Thyroid gland (tissue), 4 donors: Measurements from ENCODE around the gene SPIB. TPM values are rescaled to one million over a fixed set of nuclear protein-coding genes. Genes with fewer than 3 reads are reported as not detected.

Experiments used
- DNase-seq, 2 donors: peaks; one replicate each; pipeline ENCODE4 v3.0.0-alpha.2; 2019
- H3K27ac ChIP-seq, 3 donors: fragments of 200-600 bp; sonication (generic); 1 replicate in 2 of 3; 2 replicates in 1 of 3; pipeline ENCODE4 v1.5.1; 2016 to 2019; ENCODE audit warnings: mild to moderate bottlenecking in 1 of 3, moderate library complexity in 1 of 3
- H3K27me3 ChIP-seq: fragments of 200-600 bp; sonication (generic); one replicate; pipeline ENCODE4 v1.5.1; 2019
- H3K36me3 ChIP-seq, 2 donors: fragments of 200-600 bp; sonication (generic); one replicate each; pipeline ENCODE4 v1.5.1; 2016 to 2019
- H3K4me1 ChIP-seq, 2 donors: fragments of 200-600 bp; sonication (generic); one replicate each; pipeline ENCODE4 v1.5.1; 2017 to 2019
- H3K4me3 ChIP-seq, 3 donors: fragments of 200-600 bp; sonication (generic); replicated peaks in 1 of 3; 1 replicate in 2 of 3; 2 replicates in 1 of 3; pipeline ENCODE4 v1.5.1; 2016; ENCODE audit warnings: mild to moderate bottlenecking in 1 of 3
- H3K9me3 ChIP-seq: fragments of 200-600 bp; sonication (generic); one replicate; pipeline ENCODE4 v1.5.1; 2017
- CTCF ChIP-seq, 6 experiments: fragments of 200-600 bp in 3 of 6; fragments of 450-650 bp in 3 of 6; sonication (generic) in 3 of 6; IDR thresholded peaks; one replicate each; pipeline ENCODE4 v1.5.1; 2016 to 2019; ENCODE audit warnings: antibody characterized with exemption in 6 of 6, mild to moderate bottlenecking in 2 of 6, inconsistent platforms in 1 of 6, moderate library complexity in 1 of 6
- POLR2A ChIP-seq, 2 donors: fragments of 450-650 bp; IDR thresholded peaks; one replicate each; pipeline ENCODE4 v1.6.1; 2017; ENCODE audit warnings: antibody characterized with exemption in 2 of 2, mild to moderate bottlenecking in 2 of 2, moderate library complexity in 1 of 2
- WGBS, 2 donors: methylation state at CpG; one replicate each; pipeline ENCODE4 v1.1.5; 2017; 5-methylcytosine and 5-hydroxymethylcytosine counted together
- intact Hi-C: fragments of 100-400 bp; cut with DNase I; formaldehyde crosslinking; loops from one replicate; pipeline ENCODE4 v1.15.1; 2023
- total RNA-seq, 4 donors: library from RNA; depleted of rRNA; stranded (reverse); fragments of >200 nt; gene quantifications; one replicate each; pipeline ENCODE4 v1.2.3, GENCODE V29; 2016

SPIB gene
- total RNA-seq, 4 donors from 2014 or later: not detected

GRCh38 chr19:50447750-50448149 lies 29.0 kb downstream of the SPIB start:
- Histone ChIP-seq H3K27ac (no peak overlapping the region), H3K27me3 (no peaks in the 10 kb centered on the region), H3K36me3 (no peaks in the 10 kb centered on the region), H3K9me3 (no peaks in the 10 kb centered on the region), H3K4me1 (no peaks in the 10 kb centered on the region), H3K4me3 (no peak overlapping the region)
- no peak for DNase-seq
- 94 to 97% methylated on average over 10 of the region's 10 CpGs for WGBS, 2 donors
- intact Hi-C loops: no loop called here
- TF ChIP-seq CTCF (IDR thresholded peaks at IDR 0.05) (no peak), POLR2A (IDR thresholded peaks at IDR 0.05) (no peak)

- H3K36me3 ChIP-seq: no peaks in the 10 kb centered on the region
- DNase-seq: no peak
- H3K27me3 ChIP-seq: no peaks in the 10 kb centered on the region
- no peaks in the 10 kb centered on the region for H3K4me1 ChIP-seq
- no peak overlapping the region for H3K4me3 ChIP-seq
- no peaks in the 10 kb centered on the region for H3K9me3 ChIP-seq
- intact Hi-C loops: no loop called here
- no peak overlapping the region for H3K27ac ChIP-seq
- WGBS, 2 donors: 70 to 84% methylated on average over 13 to 14 of the region's 14 CpGs
- TF ChIP-seq POLR2A (IDR thresholded peaks at IDR 0.05) (no peak), CTCF (IDR thresholded peaks at IDR 0.05) (no peak)
These were observed 30.6 kb downstream of the SPIB start for GRCh38 chr19:50449236-50449899.

GRCh38 chr19:50450369-50451222 lies 31.9 kb downstream of the SPIB start:
- H3K36me3 ChIP-seq: no peaks in the 10 kb centered on the region
- intact Hi-C loops: no loop called here
- no peak overlapping the region for H3K27ac ChIP-seq
- no peak overlapping the region for H3K4me3 ChIP-seq
- H3K27me3 ChIP-seq: no peaks in the 10 kb centered on the region
- 54 to 79% methylated on average over 21 to 29 of the region's 30 CpGs for WGBS, 2 donors
- no peaks in the 10 kb centered on the region for H3K4me1 ChIP-seq
- no peak for DNase-seq
- no peaks in the 10 kb centered on the region for H3K9me3 ChIP-seq
- TF ChIP-seq CTCF (IDR thresholded peaks at IDR 0.05) (no peak), POLR2A (IDR thresholded peaks at IDR 0.05) (no peak)

- Histone ChIP-seq H3K9me3 (no peaks in the 10 kb centered on the region), H3K27me3 (no peaks in the 10 kb centered on the region), H3K36me3 (no peaks in the 10 kb centered on the region), H3K4me3 (no peak overlapping the region), H3K27ac (no peak overlapping the region), H3K4me1 (no peaks in the 10 kb centered on the region)
- intact Hi-C loops: no loop called here
- 43 to 47% methylated on average over 12 to 13 of the region's 13 CpGs for WGBS, 2 donors
- no peak for TF ChIP-seq POLR2A (IDR thresholded peaks at IDR 0.05)
- TF ChIP-seq CTCF (IDR thresholded peaks at IDR 0.05): no peak
- no peak for DNase-seq
These were observed 32.4 kb downstream of the SPIB start for GRCh38 chr19:50451223-50451534.

- H3K4me3 ChIP-seq: no peak overlapping the region
- intact Hi-C loops: no loop called here
- TF ChIP-seq POLR2A (IDR thresholded peaks at IDR 0.05): no peak
- TF ChIP-seq CTCF (IDR thresholded peaks at IDR 0.05): no peak
These were observed 34.5 kb downstream of the SPIB start for GRCh38 chr19:50453243-50453642.

More at GRCh38 chr19:50453243-50453642, 34.5 kb downstream of the SPIB start:
- Histone ChIP-seq H3K9me3 (no peaks in the 10 kb centered on the region), H3K36me3 (no peaks in the 10 kb centered on the region), H3K4me1 (no peaks in the 10 kb centered on the region), H3K27me3 (no peaks in the 10 kb centered on the region), H3K27ac (no peak overlapping the region)
- DNase-seq: no peak
- 95 to 96% methylated on average over 3 of the region's 3 CpGs for WGBS, 2 donors
